Esophagus (tissue), 2 donors: Measurements from ENCODE around the gene KCNK16. TPM values are rescaled to one million over a fixed set of nuclear protein-coding genes. Genes with fewer than 3 reads are reported as not detected.
A peak's percentile ranks its signal among the peaks of the same experiment; 100 is the strongest.
"Not testable (repeated sequence)": the region's sequence is repeated elsewhere in the genome, so short reads cannot be mapped to it uniquely, and the experiment has no call there.

Source experiments
- H3K27ac ChIP-seq, 2 donors: one replicate each; pipeline ENCODE4 v1.5.1; 2013; ENCODE audit warnings: low read depth in 2 of 2, mild to moderate bottlenecking in 2 of 2, inconsistent platforms in 1 of 2, low read length in 1 of 2, moderate library complexity in 1 of 2
- H3K27me3 ChIP-seq, 2 donors: one replicate each; pipeline ENCODE4 v1.6.1; 2013; ENCODE audit warnings: low read length in 2 of 2, control low read depth in 1 of 2, mild to moderate bottlenecking in 1 of 2; ENCODE audit not compliant: insufficient read depth in 2 of 2, control insufficient read depth in 1 of 2
- H3K36me3 ChIP-seq, 2 donors: one replicate each; pipeline ENCODE4 v1.6.1; 2013; ENCODE audit warnings: low read length in 1 of 2; ENCODE audit not compliant: control insufficient read depth in 2 of 2, insufficient read depth in 2 of 2
- H3K4me1 ChIP-seq, 2 donors: one replicate each; pipeline ENCODE4 v1.6.1; 2013; ENCODE audit warnings: low read length in 1 of 2; ENCODE audit not compliant: control insufficient read depth in 2 of 2, insufficient read depth in 2 of 2
- H3K4me3 ChIP-seq, 2 donors: one replicate each; pipeline ENCODE4 v1.5.1; 2013; ENCODE audit warnings: low read length in 2 of 2, mild to moderate bottlenecking in 2 of 2, low read depth in 1 of 2, moderate library complexity in 1 of 2
- H3K9me3 ChIP-seq, 2 donors: one replicate each; pipeline ENCODE4 v1.6.1; 2013; ENCODE audit warnings: mild to moderate bottlenecking in 2 of 2, low read depth in 1 of 2, low read length in 1 of 2, moderate library complexity in 1 of 2; ENCODE audit not compliant: control insufficient read depth in 2 of 2, insufficient read depth in 1 of 2
- WGBS, 2 donors: extraction: QIAGEN DNeasy Blood & Tissue Kit; methylation state at CpG; one replicate each; pipeline ENCODE4 v1.1.7; 2013; 5-methylcytosine and 5-hydroxymethylcytosine counted together
- polyA plus RNA-seq, 2 donors: library from polyadenylated mRNA; stranded (reverse); fragments of 200-250 nt; gene quantifications; one replicate each; pipeline ENCODE4 v1.2.3, GENCODE V29; 2013
- donor health status: healthy with polysubstance abuse.
- donor health status: Bipolar disorder and iron deficiency.

KCNK16 gene
- polyA plus RNA-seq, 2 donors, result not detected

DNA sequence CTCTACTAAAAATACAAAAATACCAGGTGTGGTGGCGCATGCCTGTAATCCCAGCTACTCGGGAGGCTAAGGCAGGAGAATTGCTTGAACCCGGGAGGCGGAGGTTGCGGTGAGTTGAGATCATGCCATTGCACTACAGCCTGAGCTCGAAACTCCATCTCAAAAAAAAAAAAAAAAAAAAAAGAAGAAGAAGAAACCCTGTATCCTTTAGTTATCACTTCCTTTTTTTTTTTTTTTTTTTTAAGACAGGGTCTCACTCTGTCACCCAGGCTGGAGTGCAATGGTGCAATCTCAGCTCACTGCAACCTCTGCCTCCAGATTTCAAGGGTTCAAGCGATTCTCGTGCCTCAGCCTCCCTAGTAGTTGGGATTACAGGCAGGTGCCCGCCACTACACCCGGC lies 35.9 kb downstream of the KCNK16 start:
- H3K4me3 ChIP-seq, H3K36me3 ChIP-seq, H3K4me1 ChIP-seq, H3K9me3 ChIP-seq, H3K27me3 ChIP-seq, H3K27ac ChIP-seq: not testable (repeated sequence)
- 69 to 84% methylated on average over 9 to 10 of the region's 10 CpGs for WGBS, 2 donors

DNA sequence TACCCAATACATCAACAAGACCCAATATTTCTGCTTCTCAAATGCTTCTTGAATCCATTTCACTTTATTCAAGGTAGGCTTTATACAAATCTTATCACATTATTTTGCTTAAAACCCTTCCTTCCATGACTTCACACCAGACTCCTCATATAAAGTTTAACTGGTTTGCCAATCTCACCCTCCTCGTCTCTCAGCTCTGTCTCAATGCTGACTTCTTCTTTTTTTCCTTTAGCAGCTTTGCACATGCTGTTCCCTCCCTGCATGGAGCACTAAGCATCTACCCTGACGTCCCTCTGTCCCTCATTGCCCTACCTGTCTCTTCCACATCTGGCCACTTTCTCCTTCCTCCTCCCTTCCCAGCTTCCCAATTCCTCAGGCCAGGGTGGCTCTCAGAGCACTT lies 39.7 kb downstream of the KCNK16 start:
- Histone ChIP-seq H3K4me3 (no peak overlapping the region), H3K27ac (no peak overlapping the region), H3K36me3 (no peaks in the 10 kb centered on the region), H3K9me3 (no peaks in the 10 kb centered on the region), H3K4me1 (peaks cover 0 to 17% of the 10 kb centered on the region in 2 donors), H3K27me3 (no peaks in the 10 kb centered on the region)
- 42 to 50% methylated on average over 2 of the region's 2 CpGs for WGBS, 2 donors

- peaks cover 0 to 17% of the 10 kb centered on the region in 2 donors for H3K4me1 ChIP-seq
- H3K27ac ChIP-seq, result no peak overlapping the region
- no peaks in the 10 kb centered on the region for H3K9me3 ChIP-seq
- WGBS, 2 donors, result 69 to 72% methylated on average over 11 of the region's 11 CpGs
- no peaks in the 10 kb centered on the region for H3K27me3 ChIP-seq
- no peaks in the 10 kb centered on the region for H3K36me3 ChIP-seq
- H3K4me3 ChIP-seq, result no peak overlapping the region
Measured at GRCh38 chr6:39281312-39281980, 41.1 kb downstream of the KCNK16 start.

- H3K27me3 ChIP-seq, result no peaks in the 10 kb centered on the region
- 38 to 41% methylated on average over 8 of the region's 8 CpGs for WGBS, 2 donors
- H3K9me3 ChIP-seq, result no peaks in the 10 kb centered on the region
- no peak overlapping the region for H3K4me3 ChIP-seq
- H3K27ac ChIP-seq, result peak overlapping the region; percentile 88
- no peaks in the 10 kb centered on the region for H3K36me3 ChIP-seq
- peaks cover 0 to 17% of the 10 kb centered on the region in 2 donors for H3K4me1 ChIP-seq
Measured at GRCh38 chr6:39280247-39280731, 42.2 kb downstream of the KCNK16 start.

- Histone ChIP-seq H3K9me3 (no peaks in the 10 kb centered on the region), H3K27me3 (no peaks in the 10 kb centered on the region), H3K4me3 (no peak overlapping the region), H3K4me1 (peaks cover 0 to 17% of the 10 kb centered on the region in 2 donors), H3K27ac (peak overlapping the region; percentile 88), H3K36me3 (no peaks in the 10 kb centered on the region)
- 88 to 89% methylated on average over 6 of the region's 6 CpGs for WGBS, 2 donors
Measured at GRCh38 chr6:39279539-39279938, 43.0 kb downstream of the KCNK16 start.

DNA sequence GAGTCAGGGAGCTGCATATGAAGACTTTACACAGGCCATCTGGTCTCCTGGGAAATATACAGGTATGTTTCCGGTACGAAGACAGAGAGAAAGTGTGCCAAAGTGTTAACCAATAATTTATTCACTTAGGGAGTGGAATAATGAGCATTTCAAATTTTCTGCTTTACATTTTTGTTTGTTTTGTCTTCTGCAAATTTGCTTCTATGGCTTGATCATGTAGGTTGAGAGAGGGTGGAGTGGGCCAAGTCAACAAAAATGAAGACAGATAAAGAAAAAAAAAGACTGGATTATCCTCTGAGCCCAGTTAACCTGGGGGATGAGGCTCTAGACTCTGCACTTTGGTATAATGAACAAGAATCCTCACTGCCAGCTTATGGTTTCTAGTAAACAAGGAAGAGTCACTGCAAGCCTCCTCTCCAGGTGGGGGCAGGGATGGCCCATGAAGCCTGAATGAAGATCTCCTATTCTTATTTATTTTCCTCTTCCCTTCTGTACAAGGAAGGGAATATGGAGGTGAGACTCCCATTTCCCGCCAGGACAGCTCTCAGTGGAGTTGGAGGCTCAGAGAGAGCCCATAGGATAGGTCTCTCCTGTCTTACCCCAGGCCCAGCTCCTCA lies 46.0 kb downstream of the KCNK16 start:
- WGBS, 2 donors, result 84 to 88% methylated on average over 3 of the region's 3 CpGs
- Histone ChIP-seq H3K9me3 (no peaks in the 10 kb centered on the region), H3K4me1 (peaks cover 0 to 13% of the 10 kb centered on the region in 2 donors), H3K36me3 (no peaks in the 10 kb centered on the region), H3K27ac (no peak overlapping the region), H3K27me3 (no peaks in the 10 kb centered on the region), H3K4me3 (no peak overlapping the region)

DNA sequence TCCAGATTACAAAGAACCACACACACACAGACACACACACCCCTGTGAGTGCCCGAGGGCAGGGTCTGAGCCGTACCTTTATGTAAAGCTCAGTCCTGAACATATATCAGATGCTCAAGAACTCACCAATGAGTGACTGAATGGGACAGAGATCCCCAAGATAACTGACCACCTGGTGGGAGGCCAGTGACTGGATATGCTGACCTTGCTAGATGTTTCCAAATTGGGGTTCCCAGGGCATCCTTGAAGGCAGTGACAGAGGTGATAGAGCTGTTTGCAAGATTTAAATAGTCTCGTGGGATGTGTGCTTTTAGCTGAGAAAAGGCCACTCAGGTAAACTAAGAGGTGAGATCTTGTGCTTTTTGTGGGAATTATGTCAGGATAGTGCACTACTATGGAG lies 47.6 kb downstream of the KCNK16 start:
- peaks cover 0 to 8% of the 10 kb centered on the region in 2 donors for H3K4me1 ChIP-seq
- H3K36me3 ChIP-seq, result no peaks in the 10 kb centered on the region
- no peak overlapping the region for H3K4me3 ChIP-seq
- no peaks in the 10 kb centered on the region for H3K27me3 ChIP-seq
- no peak overlapping the region for H3K27ac ChIP-seq
- 78 to 88% methylated on average over 3 of the region's 3 CpGs for WGBS, 2 donors
- H3K9me3 ChIP-seq, result no peaks in the 10 kb centered on the region

DNA sequence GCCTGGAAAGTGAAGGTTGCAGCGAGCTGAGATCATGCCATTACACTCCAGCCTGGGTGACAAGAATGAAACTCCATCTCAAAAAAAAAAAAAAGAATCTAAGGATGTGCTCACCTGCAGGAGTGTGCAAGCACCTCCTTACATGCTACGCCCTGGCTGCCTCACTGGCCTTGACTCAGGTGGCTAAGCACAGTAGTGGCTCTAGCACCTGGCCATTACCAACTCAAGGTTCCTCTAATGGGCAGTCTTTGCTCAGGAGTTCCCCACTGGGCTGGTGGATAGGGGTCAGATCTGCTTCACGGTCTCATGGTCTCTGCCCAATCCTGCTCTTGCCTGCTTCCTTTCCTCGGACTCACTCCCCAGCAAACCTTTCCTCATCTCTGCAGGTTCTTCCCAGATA lies 48.0 kb downstream of the KCNK16 start:
- H3K36me3 ChIP-seq, result no peaks in the 10 kb centered on the region
- no peak overlapping the region for H3K27ac ChIP-seq
- H3K9me3 ChIP-seq, result no peaks in the 10 kb centered on the region
- H3K4me3 ChIP-seq, result no peak overlapping the region
- H3K4me1 ChIP-seq, result peaks cover 0 to 3% of the 10 kb centered on the region in 2 donors
- WGBS, 2 donors, result 65 to 75% methylated on average over 4 of the region's 4 CpGs
- H3K27me3 ChIP-seq, result no peaks in the 10 kb centered on the region

GRCh38 chr6:39273406-39273821 lies 49.1 kb downstream of the KCNK16 start:
- Histone ChIP-seq H3K9me3 (no peaks in the 10 kb centered on the region), H3K36me3 (no peaks in the 10 kb centered on the region), H3K4me1 (no peaks in the 10 kb centered on the region), H3K27me3 (no peaks in the 10 kb centered on the region), H3K4me3 (no peak overlapping the region), H3K27ac (peak overlapping the region in 1 of 2 donors; percentile 50)
- 53 to 55% methylated on average over 6 of the region's 6 CpGs for WGBS, 2 donors

DNA sequence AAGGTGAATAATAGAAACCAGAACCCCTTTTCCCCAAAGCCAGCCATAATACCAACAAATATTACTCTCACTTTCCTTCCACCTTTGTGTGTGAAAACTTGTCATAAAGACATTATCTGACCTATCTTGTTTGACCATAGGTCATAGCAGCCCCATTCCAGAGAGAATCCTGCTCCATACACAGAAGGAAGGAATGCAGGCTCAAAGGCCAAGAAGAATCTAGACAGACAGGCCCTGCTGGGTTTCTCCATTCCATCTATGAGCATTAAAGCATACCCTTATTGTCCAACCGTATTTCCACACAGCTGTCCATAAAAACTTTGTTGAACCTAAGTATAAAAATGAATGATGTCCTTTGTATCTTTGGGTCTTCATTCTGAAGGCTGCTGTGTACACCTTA lies 52.5 kb downstream of the KCNK16 start:
- 68 to 72% methylated on average over 1 of the region's 1 CpG for WGBS, 2 donors
- Histone ChIP-seq H3K9me3 (no peaks in the 10 kb centered on the region), H3K27ac (no peak overlapping the region), H3K36me3 (no peaks in the 10 kb centered on the region), H3K27me3 (no peaks in the 10 kb centered on the region), H3K4me3 (no peak overlapping the region), H3K4me1 (no peaks in the 10 kb centered on the region)
